ENCODE measurements around the gene ANXA11.

Gene ANXA11

DNA sequence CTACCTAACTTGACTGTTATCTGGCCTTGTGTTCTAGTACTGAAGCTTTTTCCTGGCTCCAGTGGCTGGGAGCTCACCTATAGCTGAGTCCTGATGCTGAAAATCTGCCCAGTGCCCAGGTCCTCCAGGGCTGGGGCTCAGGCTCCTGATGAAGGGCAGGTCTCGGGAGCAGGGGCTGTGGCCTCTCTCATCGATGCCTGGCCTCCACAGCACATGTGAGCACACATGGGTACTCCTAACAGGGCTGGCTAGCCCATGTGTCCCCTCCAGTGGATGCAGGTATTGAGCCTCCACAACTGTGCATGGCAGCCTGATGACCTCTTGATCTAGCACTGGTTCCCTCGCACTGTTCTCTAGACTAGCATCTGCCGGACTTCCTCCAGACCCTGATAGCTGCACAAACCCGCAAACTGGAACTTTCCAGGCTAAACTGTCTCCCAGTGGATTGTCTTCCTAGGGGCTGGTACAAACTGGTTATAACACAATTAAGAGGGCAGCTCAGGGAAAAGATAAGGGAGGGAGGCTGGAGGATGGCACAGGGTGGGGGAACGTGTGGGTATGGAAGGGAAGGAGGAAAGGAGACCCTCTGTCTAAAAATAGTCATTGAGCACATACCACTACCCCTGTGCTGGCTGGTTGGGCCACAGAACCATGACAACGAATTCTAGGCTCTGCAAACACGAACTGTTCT is 37.7 kb downstream of the ANXA11 start:
- TF ChIP-seq, protein P1, sequence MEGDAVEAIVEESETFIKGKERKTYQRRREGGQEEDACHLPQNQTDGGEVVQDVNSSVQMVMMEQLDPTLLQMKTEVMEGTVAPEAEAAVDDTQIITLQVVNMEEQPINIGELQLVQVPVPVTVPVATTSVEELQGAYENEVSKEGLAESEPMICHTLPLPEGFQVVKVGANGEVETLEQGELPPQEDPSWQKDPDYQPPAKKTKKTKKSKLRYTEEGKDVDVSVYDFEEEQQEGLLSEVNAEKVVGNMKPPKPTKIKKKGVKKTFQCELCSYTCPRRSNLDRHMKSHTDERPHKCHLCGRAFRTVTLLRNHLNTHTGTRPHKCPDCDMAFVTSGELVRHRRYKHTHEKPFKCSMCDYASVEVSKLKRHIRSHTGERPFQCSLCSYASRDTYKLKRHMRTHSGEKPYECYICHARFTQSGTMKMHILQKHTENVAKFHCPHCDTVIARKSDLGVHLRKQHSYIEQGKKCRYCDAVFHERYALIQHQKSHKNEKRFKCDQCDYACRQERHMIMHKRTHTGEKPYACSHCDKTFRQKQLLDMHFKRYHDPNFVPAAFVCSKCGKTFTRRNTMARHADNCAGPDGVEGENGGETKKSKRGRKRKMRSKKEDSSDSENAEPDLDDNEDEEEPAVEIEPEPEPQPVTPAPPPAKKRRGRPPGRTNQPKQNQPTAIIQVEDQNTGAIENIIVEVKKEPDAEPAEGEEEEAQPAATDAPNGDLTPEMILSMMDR (IDR thresholded peaks at IDR 0.05) = no peak
- peaks cover 0 to 70% (median 15%) of the 10 kb centered on the region in 3 donors for H3K36me3 ChIP-seq
- intact Hi-C loops (cut with DNase I; ENCODE audit: low total_unique reads) = no loop called here
- H3K27ac ChIP-seq = peak overlapping the region; percentile 56 to 64
- H3K4me1 ChIP-seq = peaks cover 0 to 82% (median 61%) of the 10 kb centered on the region in 4 donors
- no peaks in the 10 kb centered on the region for H3K27me3 ChIP-seq
- DNase-seq = peak in 1 of 2 donors; percentile 65
- H3K4me3 ChIP-seq = no peak overlapping the region
- no peaks in the 10 kb centered on the region for H3K9me3 ChIP-seq

DNA sequence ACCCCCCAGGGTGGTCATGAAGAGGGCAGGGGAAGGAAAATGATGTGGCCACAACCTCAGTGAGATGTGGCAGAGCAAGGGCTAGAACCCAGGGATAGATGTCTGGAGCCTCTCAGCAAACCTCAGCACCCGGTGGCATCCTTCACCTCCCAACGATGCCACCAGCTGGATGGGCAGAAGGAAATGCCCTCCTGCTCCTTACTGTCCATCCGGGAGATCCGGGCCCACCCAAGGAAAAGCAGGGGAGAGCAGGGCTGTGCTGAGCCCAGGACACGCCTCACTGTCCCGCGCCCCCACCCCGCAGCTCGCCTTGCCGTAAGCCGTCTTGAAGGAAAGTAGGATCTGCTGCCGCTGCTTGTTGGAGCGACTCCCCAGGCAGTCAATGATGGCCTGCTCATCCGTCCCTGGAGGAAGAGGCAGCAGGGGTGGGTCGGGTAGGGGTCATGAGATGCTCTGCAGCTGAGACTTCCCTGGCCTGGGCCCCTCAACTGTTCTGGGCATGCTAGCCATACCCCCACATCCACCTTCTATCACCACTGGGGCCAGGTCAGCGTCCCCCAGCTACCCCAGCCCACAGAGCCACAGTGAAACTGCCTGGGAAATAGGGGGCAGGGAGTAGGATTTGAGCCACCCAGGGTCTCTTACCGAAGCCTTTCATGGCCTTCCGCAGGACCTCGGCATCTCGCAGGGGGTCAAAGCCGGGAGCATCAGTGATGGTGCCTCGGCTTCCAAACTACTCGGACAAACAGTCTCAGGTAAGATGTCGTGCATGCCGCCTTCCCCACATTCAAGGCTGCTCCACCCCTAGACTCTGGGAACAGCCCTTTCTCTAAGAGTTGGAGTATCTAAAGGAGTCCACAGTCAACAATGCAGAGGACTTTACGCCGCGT is 38.5 kb downstream of the ANXA11 start:
- no peak for DNase-seq
- intact Hi-C loops (cut with DNase I; ENCODE audit: low total_unique reads) = no loop called here
- TF ChIP-seq, protein P1 (IDR thresholded peaks at IDR 0.05) = no peak
- peak overlapping the region; percentile 56 to 64 for H3K27ac ChIP-seq
- peaks cover 0 to 77% (median 63%) of the 10 kb centered on the region in 4 donors for H3K4me1 ChIP-seq
- no peaks in the 10 kb centered on the region for H3K27me3 ChIP-seq
- H3K4me3 ChIP-seq = no peak overlapping the region
- no peaks in the 10 kb centered on the region for H3K9me3 ChIP-seq
- peaks cover 4 to 70% (median 19%) of the 10 kb centered on the region in 3 donors for H3K36me3 ChIP-seq

DNA sequence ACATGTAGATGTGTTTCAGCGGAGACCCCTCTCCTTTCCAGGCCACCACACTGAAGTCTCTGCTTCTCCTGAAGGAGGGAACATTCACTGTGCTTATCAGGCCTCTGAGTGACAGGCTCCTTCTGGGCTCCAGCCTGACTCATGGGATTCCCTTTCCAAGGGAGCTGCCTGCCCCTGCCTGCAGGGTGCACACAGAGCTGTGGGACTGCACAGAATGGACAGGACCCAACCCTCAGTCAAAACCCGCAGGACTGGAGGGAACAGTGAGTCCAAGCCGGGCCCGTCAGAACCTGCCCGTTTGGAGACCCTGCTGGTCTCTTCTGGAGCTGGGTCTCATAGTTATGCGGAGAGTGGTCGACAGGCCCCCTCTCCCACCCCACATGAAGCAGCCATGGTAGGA is 40.2 kb downstream of the ANXA11 start:
- H3K4me3 ChIP-seq = no peak overlapping the region
- H3K36me3 ChIP-seq = peaks cover 4 to 70% (median 31%) of the 10 kb centered on the region in 3 donors
- H3K4me1 ChIP-seq = peaks cover 0 to 65% (median 64%) of the 10 kb centered on the region in 4 donors
- H3K27me3 ChIP-seq = no peaks in the 10 kb centered on the region
- H3K9me3 ChIP-seq = no peaks in the 10 kb centered on the region
- TF ChIP-seq, protein P1 (IDR thresholded peaks at IDR 0.05) = no peak
- DNase-seq = no peak
- intact Hi-C loops (cut with DNase I; ENCODE audit: low total_unique reads) = no loop called here
- H3K27ac ChIP-seq = peak overlapping the region; percentile 56 to 64

DNA sequence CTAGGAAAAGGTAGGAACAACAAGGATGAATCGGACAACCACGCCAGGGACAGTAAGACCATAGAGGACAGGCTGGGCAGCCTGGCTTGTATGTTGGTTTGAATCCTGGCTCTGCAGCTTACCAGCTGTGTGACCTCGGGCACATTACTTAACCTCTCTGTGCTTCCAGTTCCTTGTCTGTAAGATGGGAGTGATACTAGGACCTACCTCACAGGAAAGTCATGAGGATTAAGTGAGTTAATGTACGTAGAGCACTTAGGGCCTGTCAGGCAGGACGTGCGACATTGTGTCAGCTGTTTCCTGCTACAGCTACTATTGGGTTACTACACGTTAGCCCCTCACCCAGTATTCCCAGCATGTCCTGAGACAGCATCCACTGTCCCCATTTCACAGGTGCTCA is 40.7 kb downstream of the ANXA11 start:
- intact Hi-C loops (cut with DNase I; ENCODE audit: low total_unique reads) = no loop called here
- peak overlapping the region in 1 of 2 donors; percentile 56 for H3K27ac ChIP-seq
- H3K4me3 ChIP-seq = no peak overlapping the region
- peaks cover 4 to 75% (median 37%) of the 10 kb centered on the region in 3 donors for H3K36me3 ChIP-seq
- DNase-seq = no peak
- H3K9me3 ChIP-seq = no peaks in the 10 kb centered on the region
- peaks cover 2 to 68% (median 66%) of the 10 kb centered on the region in 4 donors for H3K4me1 ChIP-seq
- TF ChIP-seq, protein P1 (IDR thresholded peaks at IDR 0.05) = no peak
- no peaks in the 10 kb centered on the region for H3K27me3 ChIP-seq

DNA sequence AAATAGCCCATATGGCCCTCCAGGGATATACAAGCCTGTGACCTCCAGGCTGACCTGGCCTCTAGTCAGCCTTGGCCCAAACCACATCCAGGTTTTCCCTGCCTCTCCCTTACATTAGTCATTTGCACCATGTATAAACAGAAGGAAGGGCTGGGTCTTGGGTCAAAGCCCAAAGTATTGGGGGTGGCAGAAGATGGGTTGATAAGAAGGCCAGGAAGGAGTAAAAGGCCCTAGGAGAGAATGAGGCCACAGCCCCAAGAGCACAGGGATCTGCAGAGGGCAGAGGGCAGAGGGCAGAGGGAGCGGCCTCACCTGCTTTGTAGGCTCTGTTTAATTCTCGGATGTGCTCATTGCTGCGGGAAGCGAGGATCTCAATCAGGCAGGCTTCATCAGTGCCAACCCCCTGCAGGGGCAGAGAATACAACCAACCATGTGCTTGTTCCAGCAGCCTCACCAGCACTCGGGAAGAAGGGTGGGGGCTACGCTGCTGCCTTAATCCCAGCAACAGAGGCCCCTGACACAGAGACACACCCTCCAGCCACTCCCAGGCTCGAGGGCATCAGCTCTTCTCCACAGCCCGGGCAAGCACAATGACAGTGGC is 41.5 kb downstream of the ANXA11 start:
- Histone ChIP-seq H3K36me3 (peaks cover 4 to 76% (median 38%) of the 10 kb centered on the region in 3 donors), H3K9me3 (no peaks in the 10 kb centered on the region), H3K4me1 (peaks cover 3 to 72% (median 67%) of the 10 kb centered on the region in 4 donors), H3K27me3 (no peaks in the 10 kb centered on the region), H3K27ac (peak overlapping the region; percentile 45 to 56), H3K4me3 (no peak overlapping the region)
- TF ChIP-seq, protein P1 (IDR thresholded peaks at IDR 0.05) = no peak
- DNase-seq = peak in 1 of 2 donors; percentile 70
- intact Hi-C loops (cut with DNase I; ENCODE audit: low total_unique reads) = no loop called here
